Occipital lobe (tissue), 2 donors: Measurements from ENCODE around the gene FIZ1. TPM values are rescaled to one million over a fixed set of nuclear protein-coding genes. Genes with fewer than 3 reads are reported as not detected.

ENCODE experiments used
- DNase-seq: peaks from one replicate; lab custom pipeline; 2025; lab: John Stamatoyannopoulos, UW
- total RNA-seq: library from RNA; depleted of rRNA; stranded (reverse); fragments of >200 nt; gene quantifications from one replicate; pipeline ENCODE4 v1.2.3, GENCODE V29; 2014

Gene FIZ1
- total RNA-seq, 1 donor from 2014 or later, result 4.1 TPM

- DNase-seq, result no peak
Observed at GRCh38 chr19:55635856-55636440, 36.6 kb upstream of the FIZ1 start.

- no peak for DNase-seq
Observed at GRCh38 chr19:55635334-55635717, 36.0 kb upstream of the FIZ1 start.

GRCh38 chr19:55633861-55634260 is 34.5 kb upstream of the FIZ1 start:
- no peak for DNase-seq

GRCh38 chr19:55632463-55632834 is 33.1 kb upstream of the FIZ1 start:
- peak; percentile 50 for DNase-seq

- DNase-seq, result no peak
Observed at GRCh38 chr19:55626350-55626749, 27.0 kb upstream of the FIZ1 start.

GRCh38 chr19:55625004-55625326 is 25.6 kb upstream of the FIZ1 start:
- no peak for DNase-seq

- peak; percentile 91 for DNase-seq
Observed at GRCh38 chr19:55624109-55625003, 25.0 kb upstream of the FIZ1 start, which contains the start of gene ZNF784. TSS of gene ZNF784 (minus strand) at chr19:55624566. CDS start at chr19:55624561, 5 bp downstream.

- DNase-seq, result no peak
Observed at GRCh38 chr19:55623561-55623960, 24.2 kb upstream of the FIZ1 start.

GRCh38 chr19:55623130-55623529 is 23.8 kb upstream of the FIZ1 start:
- DNase-seq, result no peak

GRCh38 chr19:55622242-55622969 is 23.1 kb upstream of the FIZ1 start:
- DNase-seq, result no peak

GRCh38 chr19:55621673-55622231 is 22.4 kb upstream of the FIZ1 start:
- no peak for DNase-seq

- no peak for DNase-seq
Observed at GRCh38 chr19:55621205-55621672, 21.9 kb upstream of the FIZ1 start.

GRCh38 chr19:55620410-55621204 is 21.3 kb upstream of the FIZ1 start:
- no peak for DNase-seq

- DNase-seq, result no peak
Observed at GRCh38 chr19:55619286-55619685, 20.0 kb upstream of the FIZ1 start.

GRCh38 chr19:55618426-55618825 is 19.1 kb upstream of the FIZ1 start:
- no peak for DNase-seq

GRCh38 chr19:55617426-55617825 is 18.1 kb upstream of the FIZ1 start:
- no peak for DNase-seq

- DNase-seq, result no peak
Observed at GRCh38 chr19:55616395-55616875, 17.1 kb upstream of the FIZ1 start.

GRCh38 chr19:55615543-55616394 is 16.5 kb upstream of the FIZ1 start:
- DNase-seq, result no peak

GRCh38 chr19:55614711-55615542 is 15.6 kb upstream of the FIZ1 start:
- no peak for DNase-seq
